Transverse colon (tissue), 4 donors: Measurements from ENCODE around the gene GLIPR1. TPM values are rescaled to one million over a fixed set of nuclear protein-coding genes. Genes with fewer than 3 reads are reported as not detected.
A peak's percentile ranks its signal among the peaks of the same experiment; 100 is the strongest.

Experiments
- DNase-seq: peaks from one replicate; pipeline ENCODE4 v3.0.0-alpha.2; 2019
- H3K27ac ChIP-seq, 4 donors: fragments of 200-600 bp; sonication (generic); 2 replicates each; pipeline ENCODE4 v1.5.1; 2016 to 2018; ENCODE audit warnings: inconsistent platforms in 4 of 4
- H3K27me3 ChIP-seq: fragments of 200-600 bp; sonication (generic); 2 replicates; pipeline ENCODE4 v1.5.1; 2017; ENCODE audit warnings: inconsistent platforms
- H3K36me3 ChIP-seq, 4 donors: fragments of 200-600 bp; sonication (generic); 2 replicates each; pipeline ENCODE4 v1.5.1; 2017 to 2019; ENCODE audit warnings: inconsistent platforms in 4 of 4
- H3K4me1 ChIP-seq, 4 donors: fragments of 200-600 bp; sonication (generic); 2 replicates each; pipeline ENCODE4 v1.5.1; 2017 to 2020; ENCODE audit warnings: inconsistent platforms in 4 of 4
- H3K4me3 ChIP-seq, 4 donors: fragments of 200-600 bp; sonication (generic); 1 replicate in 1 of 4; 2 replicates in 3 of 4; pipeline versions ENCODE4 v1.5.1 to v1.6.1; 2017 to 2019; ENCODE audit warnings: inconsistent platforms in 4 of 4
- H3K9me3 ChIP-seq, 2 donors: fragments of 200-600 bp; sonication (generic); 2 replicates each; pipeline ENCODE4 v1.5.1; 2017 to 2019; ENCODE audit warnings: inconsistent platforms in 2 of 2
- CTCF ChIP-seq, 5 experiments: fragments of 200-600 bp in 3 of 5; fragments of 450-650 bp in 2 of 5; sonication (generic) in 3 of 5; IDR thresholded peaks; 1 replicate in 2 of 5; 2 replicates in 3 of 5; pipeline ENCODE4 v1.5.1; 2016 to 2017; ENCODE audit warnings: antibody characterized with exemption in 5 of 5, inconsistent platforms in 3 of 5, mild to moderate bottlenecking in 2 of 5, moderate library complexity in 1 of 5
- EP300 ChIP-seq: sonication (generic); formaldehyde crosslinking; IDR thresholded peaks from one replicate; pipeline ENCODE4 v1.6.1; 2017; ENCODE audit warnings: antibody characterized with exemption, low read depth
- POLR2A ChIP-seq: fragments of 450-650 bp; IDR thresholded peaks from one replicate; pipeline ENCODE4 v1.6.1; 2016; ENCODE audit warnings: antibody characterized with exemption, mild to moderate bottlenecking, moderate library complexity
- POLR2AphosphoS5 ChIP-seq, 3 donors: sonication (generic); formaldehyde crosslinking; IDR thresholded peaks; one replicate each; pipeline ENCODE4 v1.6.1; 2016; ENCODE audit warnings: antibody characterized with exemption in 3 of 3
- WGBS, 2 donors: methylation state at CpG; one replicate each; pipeline ENCODE4 v1.1.5; 2018; ENCODE audit warnings: low coverage in 1 of 2; 5-methylcytosine and 5-hydroxymethylcytosine counted together
- in situ Hi-C, 4 donors: fragments of 200-750 bp; cut with MboI; loops; one replicate each; pipeline versions ENCODE4 v1.15.0 to v1.15.1; 2017; ENCODE audit warnings: low sequenced_read_pairs in 3 of 4, low pct_ligation_motif_present in 1 of 4, low pct_unique_long_range_greater_than_20kb in 1 of 4
- intact Hi-C: fragments of 100-400 bp; cut with DNase I; formaldehyde crosslinking; loops from one replicate; pipeline ENCODE4 v1.15.1; 2023; ENCODE audit warnings: low total_unique reads
- total RNA-seq, 4 donors: library from RNA; depleted of rRNA; stranded (reverse); fragments of >200 nt; gene quantifications; one replicate each; pipeline ENCODE4 v1.1.0, GENCODE V29; 2016

Gene GLIPR1
- total RNA-seq, 4 donors from 2014 or later: 3.3 to 10.6 (median 3.6) TPM

- TF ChIP-seq POLR2AphosphoS5 (IDR thresholded peaks at IDR 0.05) (no peak), EP300 (no peak), POLR2A (no peak), CTCF (IDR thresholded peaks at IDR 0.05) (no peak)
These were observed 2.3 kb upstream of the GLIPR1 start for GRCh38 chr12:75478116-75478794.

DNA sequence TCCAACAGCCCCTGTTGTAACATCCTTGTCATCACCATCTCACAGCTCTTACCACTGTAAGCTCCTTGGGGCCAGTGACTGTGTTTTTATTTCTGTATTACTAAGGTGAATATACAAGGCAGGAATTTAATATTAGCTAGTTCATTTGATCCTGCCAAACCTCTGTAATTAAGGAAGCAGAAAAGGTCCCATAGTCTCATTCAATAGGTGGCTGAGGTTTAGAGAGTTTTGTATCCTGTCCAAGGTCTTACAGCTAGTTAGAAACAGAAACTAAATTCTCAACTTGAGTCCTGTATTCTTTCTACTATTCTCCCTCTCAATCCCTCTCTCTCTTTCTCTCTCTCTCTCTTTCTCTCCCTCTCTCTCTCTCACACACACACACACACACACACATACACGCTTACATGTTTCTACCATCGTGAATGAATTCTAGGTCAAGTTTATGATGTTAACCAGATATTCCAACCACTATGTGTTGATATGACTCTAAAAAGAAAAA, 543 bp upstream of the GLIPR1 start:
- Histone ChIP-seq H3K36me3 (no peaks in the 10 kb centered on the region), H3K27me3 (no peaks in the 10 kb centered on the region), H3K9me3 (no peaks in the 10 kb centered on the region), H3K27ac (peak overlapping the region; percentile 72 to 83 (median 78)), H3K4me3 (peak overlapping the region in 3 of 4 donors; percentile 12 to 41 (median 32)), H3K4me1 (peaks cover 0 to 20% (median 10%) of the 10 kb centered on the region in 4 donors)
- intact Hi-C loops (loop anchor here (2.0 to 10.0 kb wide), 2 partner anchors 27 to 145 kb away; partner anchors contain the start of genes CAPS2 and GLIPR1L1), in situ Hi-C loops (no loop called here)
- TF ChIP-seq CTCF (IDR thresholded peaks at IDR 0.05): no peak
- TF ChIP-seq POLR2AphosphoS5 (IDR thresholded peaks at IDR 0.05): no peak
- no peak for TF ChIP-seq POLR2A
- TF ChIP-seq EP300: no peak
- DNase-seq: no peak
- WGBS, 2 donors: 4 to 21% methylated on average over 2 of the region's 2 CpGs

More at GRCh38 chr12:75478116-75478794, 2.3 kb upstream of the GLIPR1 start:
- WGBS, 2 donors: 56 to 71% methylated on average over 4 to 5 of the region's 5 CpGs
- Histone ChIP-seq H3K9me3 (no peaks in the 10 kb centered on the region), H3K36me3 (no peaks in the 10 kb centered on the region), H3K4me3 (no peak overlapping the region), H3K4me1 (peaks cover 0 to 13% (median 6%) of the 10 kb centered on the region in 4 donors), H3K27ac (peak overlapping the region; percentile 50 to 79 (median 75)), H3K27me3 (no peaks in the 10 kb centered on the region)
- DNase-seq: no peak
- intact Hi-C loops: no loop called here
- in situ Hi-C loops: no loop called here

- intact Hi-C loops: loop anchor here (2.0 to 10.0 kb wide), 2 partner anchors 26 to 146 kb away; partner anchors contain the start of genes CAPS2 and GLIPR1L1
- H3K4me3 ChIP-seq: peak overlapping the region; percentile 12 to 41 (median 22)
- H3K27ac ChIP-seq: peak overlapping the region; percentile 72 to 83 (median 78)
- peaks cover 0 to 25% (median 10%) of the 10 kb centered on the region in 4 donors for H3K4me1 ChIP-seq
- no peaks in the 10 kb centered on the region for H3K9me3 ChIP-seq
- DNase-seq: no peak
- TF ChIP-seq POLR2AphosphoS5 (IDR thresholded peaks at IDR 0.05) (no peak), CTCF (IDR thresholded peaks at IDR 0.05) (no peak), POLR2A (no peak), EP300 (no peak)
- in situ Hi-C loops: no loop called here
- 35 to 49% methylated on average over 5 of the region's 5 CpGs for WGBS, 2 donors
- no peaks in the 10 kb centered on the region for H3K27me3 ChIP-seq
- no peaks in the 10 kb centered on the region for H3K36me3 ChIP-seq
These were observed 604 bp downstream of the GLIPR1 start for GRCh38 chr12:75481013-75481705.

DNA sequence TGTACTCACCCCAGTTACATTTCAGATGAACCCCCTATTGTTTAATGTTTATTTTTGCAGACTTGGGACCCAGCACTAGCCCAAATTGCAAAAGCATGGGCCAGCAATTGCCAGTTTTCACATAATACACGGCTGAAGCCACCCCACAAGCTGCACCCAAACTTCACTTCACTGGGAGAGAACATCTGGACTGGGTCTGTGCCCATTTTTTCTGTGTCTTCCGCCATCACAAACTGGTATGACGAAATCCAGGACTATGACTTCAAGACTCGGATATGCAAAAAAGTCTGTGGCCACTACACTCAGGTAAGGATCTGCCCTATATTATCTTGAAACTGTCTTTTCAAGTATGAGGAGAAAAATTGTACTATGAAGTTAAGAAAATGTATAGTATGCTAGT, 1.2 kb downstream of the GLIPR1 start:
- in situ Hi-C loops: no loop called here
- no peaks in the 10 kb centered on the region for H3K9me3 ChIP-seq
- no peaks in the 10 kb centered on the region for H3K27me3 ChIP-seq
- peak overlapping the region in 3 of 4 donors; percentile 12 to 41 (median 32) for H3K4me3 ChIP-seq
- TF ChIP-seq CTCF (IDR thresholded peaks at IDR 0.05) (no peak), POLR2A (no peak), EP300 (no peak), POLR2AphosphoS5 (IDR thresholded peaks at IDR 0.05) (no peak)
- DNase-seq: peak; percentile 13
- H3K4me1 ChIP-seq: peaks cover 0 to 29% (median 12%) of the 10 kb centered on the region in 4 donors
- no peaks in the 10 kb centered on the region for H3K36me3 ChIP-seq
- intact Hi-C loops: loop anchor here (2.0 to 10.0 kb wide), 2 partner anchors 25 to 147 kb away; partner anchors contain the start of genes CAPS2 and GLIPR1L1
- 70 to 80% methylated on average over 3 to 4 of the region's 4 CpGs for WGBS, 2 donors
- peak overlapping the region; percentile 72 to 83 (median 78) for H3K27ac ChIP-seq
